ENCODE measurements around the gene ATM.

The ATM gene

DNA sequence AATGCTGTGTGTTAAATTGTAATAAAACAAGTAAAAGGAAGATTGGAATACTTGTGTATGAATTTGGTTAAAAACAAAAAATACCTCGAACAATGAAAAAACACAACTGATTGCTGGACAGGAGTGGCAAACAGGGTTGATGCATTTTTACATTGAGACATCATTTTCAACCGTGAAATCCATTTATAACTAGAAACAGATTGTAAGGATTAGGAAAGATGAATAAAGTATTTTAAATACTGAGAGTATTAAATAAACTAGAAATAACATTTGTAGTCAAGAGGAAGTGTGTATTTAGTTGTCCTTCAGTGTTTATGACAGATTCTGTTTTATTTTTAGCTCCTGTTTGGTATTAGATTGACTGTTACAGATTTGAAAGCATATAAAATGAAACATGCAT lies 5.4 kb downstream of the ATM start:
- DNase-seq (ENCODE audit: insufficient read length, low spot score) (no peak), FAIRE-seq (no peak)
- TF ChIP-seq POLR2A (IDR thresholded peaks at IDR 0.05; ENCODE audit: low read depth, low read length) (no peak), SPI1 (IDR thresholded peaks at IDR 0.05; ENCODE audit: low read depth, low read length) (peak; percentile 7; the same call in 1 of the 2 replicates)

DNA sequence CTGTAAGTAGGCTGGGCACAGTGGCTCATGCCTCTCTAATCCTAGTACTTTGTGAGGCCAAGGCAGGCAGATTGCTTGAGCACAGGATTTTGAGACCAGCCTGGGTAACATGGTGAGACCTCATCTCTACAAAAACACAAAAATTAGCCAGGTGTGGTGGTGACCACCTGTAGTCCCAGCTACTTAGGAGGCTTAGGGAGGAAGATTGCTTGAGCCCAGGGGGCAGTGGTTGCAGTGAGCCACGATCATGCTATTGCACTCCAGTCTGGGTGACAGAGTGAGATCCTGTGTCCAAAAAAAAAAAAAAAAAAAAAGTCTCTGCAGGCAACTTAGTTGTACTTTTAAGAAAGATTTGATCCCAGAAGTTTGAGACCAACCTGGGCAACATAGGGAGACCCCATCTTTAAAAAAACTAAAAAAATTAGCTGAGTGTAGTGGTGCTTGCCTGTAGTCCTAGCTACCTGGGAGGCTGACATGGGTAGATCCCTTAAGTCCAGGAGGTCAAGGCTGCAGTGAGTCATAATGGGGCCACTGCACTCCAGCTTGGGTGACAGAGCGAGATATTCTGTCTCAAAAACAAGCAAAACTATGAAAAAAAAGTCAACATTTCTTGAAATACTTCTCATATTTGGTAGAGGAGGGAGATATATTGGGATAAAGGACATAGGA lies 10.5 kb downstream of the ATM start:
- DNase-seq (ENCODE audit: insufficient read length, low spot score) = no peak
- FAIRE-seq = no peak
- TF ChIP-seq SPI1 (IDR thresholded peaks at IDR 0.05; ENCODE audit: low read depth, low read length) (no peak), POU2F2 (IDR thresholded peaks at IDR 0.05; ENCODE audit: low read depth, low read length) (no peak), POLR2A (IDR thresholded peaks at IDR 0.05; ENCODE audit: low read depth, low read length) (no peak), POLR2AphosphoS5 (IDR thresholded peaks at IDR 0.05; ENCODE audit: low read depth, low read length) (no peak), PAX5 (IDR thresholded peaks at IDR 0.05; ENCODE audit: insufficient read depth, low read length, severe bottlenecking) (no peak), TAF1 (IDR thresholded peaks at IDR 0.05; ENCODE audit: low read depth, low read length) (no peak)

DNA sequence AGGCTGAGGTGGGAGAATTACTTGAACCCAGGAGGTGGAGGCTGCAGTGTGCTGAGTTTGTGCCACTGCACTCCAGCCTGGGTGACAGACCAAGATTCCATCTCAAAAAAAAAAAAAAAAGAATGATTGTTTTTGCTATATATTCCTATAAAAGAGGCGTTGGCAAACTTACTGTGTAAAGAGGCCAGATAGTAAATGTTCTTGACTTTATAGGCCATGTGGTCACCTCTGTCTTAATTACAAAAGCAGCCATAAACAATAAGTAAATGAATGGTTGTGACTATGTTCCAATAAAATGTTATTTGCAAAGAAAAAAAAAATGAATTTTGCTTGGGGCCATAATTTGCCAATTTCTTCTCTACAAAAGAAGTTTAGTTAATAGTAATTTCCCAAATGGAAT lies 12.3 kb downstream of the ATM start:
- TF ChIP-seq SPI1 (IDR thresholded peaks at IDR 0.05; ENCODE audit: low read depth, low read length) = no peak
- no peak for TF ChIP-seq POLR2A (IDR thresholded peaks at IDR 0.05; ENCODE audit: low read depth, low read length)
- TF ChIP-seq PAX5 (IDR thresholded peaks at IDR 0.05; ENCODE audit: insufficient read depth, low read length, severe bottlenecking) = no peak
- no peak for TF ChIP-seq TAF1 (IDR thresholded peaks at IDR 0.05; ENCODE audit: low read depth, low read length)
- TF ChIP-seq POLR2AphosphoS5 (IDR thresholded peaks at IDR 0.05; ENCODE audit: low read depth, low read length) = no peak
- no peak for TF ChIP-seq POU2F2 (IDR thresholded peaks at IDR 0.05; ENCODE audit: low read depth, low read length)
- DNase-seq (ENCODE audit: insufficient read length, low spot score) (no peak), FAIRE-seq (no peak)

DNA sequence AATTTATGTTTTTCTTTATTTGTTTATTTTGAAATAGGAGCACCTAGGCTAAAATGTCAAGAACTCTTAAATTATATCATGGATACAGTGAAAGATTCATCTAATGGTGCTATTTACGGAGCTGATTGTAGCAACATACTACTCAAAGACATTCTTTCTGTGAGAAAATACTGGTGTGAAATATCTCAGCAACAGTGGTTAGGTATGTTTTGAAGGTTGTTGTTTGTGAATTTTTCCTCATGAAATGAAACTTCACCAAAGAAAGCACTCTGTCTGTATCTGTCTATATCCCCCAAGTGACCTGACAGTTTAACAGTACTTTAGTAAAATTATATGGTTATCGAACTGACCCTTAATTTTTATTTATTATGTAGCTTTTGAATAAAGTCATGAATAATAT lies 12.8 kb downstream of the ATM start:
- TF ChIP-seq POLR2A (IDR thresholded peaks at IDR 0.05; ENCODE audit: low read depth, low read length) (no peak), POLR2AphosphoS5 (IDR thresholded peaks at IDR 0.05; ENCODE audit: low read depth, low read length) (no peak), SPI1 (IDR thresholded peaks at IDR 0.05; ENCODE audit: low read depth, low read length) (no peak), TAF1 (IDR thresholded peaks at IDR 0.05; ENCODE audit: low read depth, low read length) (no peak), PAX5 (IDR thresholded peaks at IDR 0.05; ENCODE audit: insufficient read depth, low read length, severe bottlenecking) (no peak), POU2F2 (IDR thresholded peaks at IDR 0.05; ENCODE audit: low read depth, low read length) (no peak)
- DNase-seq (ENCODE audit: insufficient read length, low spot score) (no peak), FAIRE-seq (no peak)

DNA sequence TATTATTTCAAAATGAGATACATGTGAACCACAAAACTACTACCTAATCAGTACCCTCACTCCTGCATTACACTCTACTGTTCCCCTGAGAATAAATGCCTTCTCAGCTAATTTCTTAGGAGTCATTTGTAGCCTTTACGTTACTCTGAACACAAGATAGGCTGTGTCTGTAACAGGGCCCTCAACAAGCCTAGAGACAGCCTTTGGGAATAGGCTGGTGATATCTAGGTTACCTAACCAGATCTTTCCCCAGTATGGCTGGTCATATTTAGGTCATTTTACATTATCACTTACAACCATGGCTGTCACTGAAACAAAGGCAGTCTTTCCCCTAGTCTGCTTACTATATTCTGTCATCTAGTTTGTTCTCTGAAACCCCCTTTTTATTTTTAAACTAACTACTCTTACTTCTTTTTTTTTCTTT lies 14.2 kb downstream of the ATM start:
- FAIRE-seq = no peak

DNA sequence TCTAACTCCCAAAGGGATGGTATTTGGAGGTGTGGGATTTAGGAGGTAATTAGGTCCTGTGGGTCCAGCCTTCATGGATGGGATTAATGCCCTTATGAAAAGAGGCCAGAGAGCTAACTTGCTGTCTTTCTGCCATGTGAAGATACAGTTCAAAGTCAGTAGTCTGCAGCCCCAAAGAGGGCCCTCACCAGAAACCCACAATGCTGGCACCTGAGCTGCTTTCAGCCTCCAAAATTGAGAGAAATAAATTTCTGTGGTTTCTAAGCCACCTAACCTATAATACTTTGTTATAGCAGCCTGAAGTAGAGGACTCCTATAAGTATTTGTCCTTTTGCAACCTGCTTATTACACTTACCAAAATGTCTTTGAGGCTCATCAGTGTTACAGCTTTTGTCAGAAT lies 16.2 kb downstream of the ATM start:
- DNase-seq (ENCODE audit: insufficient read length, low spot score) (no peak), FAIRE-seq (no peak)
- TF ChIP-seq TAF1 (IDR thresholded peaks at IDR 0.05; ENCODE audit: low read depth, low read length) (no peak), POU2F2 (IDR thresholded peaks at IDR 0.05; ENCODE audit: low read depth, low read length) (no peak), PAX5 (IDR thresholded peaks at IDR 0.05; ENCODE audit: insufficient read depth, low read length, severe bottlenecking) (no peak), POLR2AphosphoS5 (IDR thresholded peaks at IDR 0.05; ENCODE audit: low read depth, low read length) (no peak), SPI1 (IDR thresholded peaks at IDR 0.05; ENCODE audit: low read depth, low read length) (no peak), POLR2A (IDR thresholded peaks at IDR 0.05; ENCODE audit: low read depth, low read length) (no peak)

More for the DNA sequence above, 14.2 kb downstream of the ATM start:
- TF ChIP-seq POLR2AphosphoS5 (IDR thresholded peaks at IDR 0.05; ENCODE audit: low read depth, low read length) = no peak
- no peak for TF ChIP-seq POLR2A (IDR thresholded peaks at IDR 0.05; ENCODE audit: low read depth, low read length)
- TF ChIP-seq TAF1 (IDR thresholded peaks at IDR 0.05; ENCODE audit: low read depth, low read length) = no peak
- TF ChIP-seq POU2F2 (IDR thresholded peaks at IDR 0.05; ENCODE audit: low read depth, low read length) = no peak
- no peak for TF ChIP-seq SPI1 (IDR thresholded peaks at IDR 0.05; ENCODE audit: low read depth, low read length)
- no peak for TF ChIP-seq PAX5 (IDR thresholded peaks at IDR 0.05; ENCODE audit: insufficient read depth, low read length, severe bottlenecking)
- DNase-seq (ENCODE audit: insufficient read length, low spot score) = no peak

DNA sequence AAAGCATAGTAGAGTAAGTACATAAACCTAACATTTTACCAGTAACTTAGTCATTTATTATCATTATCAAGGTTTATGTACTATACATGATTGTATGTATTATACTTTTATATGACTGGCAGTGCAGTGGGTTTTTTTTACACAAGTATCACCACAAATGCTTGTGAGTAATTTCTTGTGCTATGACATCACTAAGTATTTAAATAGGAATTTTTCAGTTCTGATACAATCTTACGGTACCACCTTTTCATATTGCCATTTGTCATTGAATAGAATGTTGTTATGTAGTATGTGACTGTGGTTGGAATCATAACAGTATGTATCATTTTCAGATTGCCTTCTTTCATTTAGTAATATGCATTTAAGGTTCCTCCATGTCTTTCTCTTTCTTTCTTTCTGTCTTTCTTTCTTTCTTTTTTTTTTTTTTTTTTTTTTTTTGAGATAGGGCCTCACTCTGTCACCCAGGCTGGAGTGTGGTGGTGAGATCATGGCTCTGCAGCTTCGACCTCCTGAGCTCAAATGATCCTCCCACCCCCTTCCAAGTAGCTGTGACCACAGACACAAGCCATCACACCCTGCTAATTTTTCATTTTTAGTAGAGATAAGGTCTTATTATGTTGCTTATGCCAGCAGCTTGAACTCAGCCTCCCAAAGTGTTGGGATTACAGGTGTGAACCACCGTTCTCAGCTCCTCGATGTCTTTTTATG lies 18.6 kb downstream of the ATM start:
- FAIRE-seq (no peak), DNase-seq (ENCODE audit: insufficient read length, low spot score) (no peak)
- TF ChIP-seq TAF1 (IDR thresholded peaks at IDR 0.05; ENCODE audit: low read depth, low read length) (no peak), PAX5 (IDR thresholded peaks at IDR 0.05; ENCODE audit: insufficient read depth, low read length, severe bottlenecking) (no peak), POLR2A (IDR thresholded peaks at IDR 0.05; ENCODE audit: low read depth, low read length) (no peak), POLR2AphosphoS5 (IDR thresholded peaks at IDR 0.05; ENCODE audit: low read depth, low read length) (no peak), POU2F2 (IDR thresholded peaks at IDR 0.05; ENCODE audit: low read depth, low read length) (no peak), SPI1 (IDR thresholded peaks at IDR 0.05; ENCODE audit: low read depth, low read length) (no peak)

DNA sequence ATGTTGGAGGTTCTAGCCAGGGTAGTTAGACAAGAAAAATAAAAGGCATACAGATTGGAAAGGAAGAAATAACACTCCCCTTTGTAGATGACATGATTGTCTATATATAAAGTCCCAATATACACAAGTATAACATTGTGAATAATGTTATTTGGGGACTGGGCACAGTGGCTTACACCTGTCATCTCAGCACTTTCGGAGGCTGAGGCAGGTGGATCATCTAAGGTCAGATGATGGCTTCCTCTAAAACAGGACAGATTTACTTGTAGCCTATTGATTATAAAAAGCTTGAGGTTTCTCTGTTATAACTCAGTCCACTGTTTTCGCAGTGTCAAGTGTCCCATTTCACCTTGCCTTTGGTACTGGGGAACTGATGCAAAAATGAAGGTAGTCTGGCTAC lies 19.6 kb downstream of the ATM start:
- DNase-seq (ENCODE audit: insufficient read length, low spot score) (no peak), FAIRE-seq (no peak)
- TF ChIP-seq POU2F2 (IDR thresholded peaks at IDR 0.05; ENCODE audit: low read depth, low read length) (no peak), POLR2A (IDR thresholded peaks at IDR 0.05; ENCODE audit: low read depth, low read length) (no peak), TAF1 (IDR thresholded peaks at IDR 0.05; ENCODE audit: low read depth, low read length) (no peak), PAX5 (IDR thresholded peaks at IDR 0.05; ENCODE audit: insufficient read depth, low read length, severe bottlenecking) (no peak), SPI1 (IDR thresholded peaks at IDR 0.05; ENCODE audit: low read depth, low read length) (no peak), POLR2AphosphoS5 (IDR thresholded peaks at IDR 0.05; ENCODE audit: low read depth, low read length) (no peak)

DNA sequence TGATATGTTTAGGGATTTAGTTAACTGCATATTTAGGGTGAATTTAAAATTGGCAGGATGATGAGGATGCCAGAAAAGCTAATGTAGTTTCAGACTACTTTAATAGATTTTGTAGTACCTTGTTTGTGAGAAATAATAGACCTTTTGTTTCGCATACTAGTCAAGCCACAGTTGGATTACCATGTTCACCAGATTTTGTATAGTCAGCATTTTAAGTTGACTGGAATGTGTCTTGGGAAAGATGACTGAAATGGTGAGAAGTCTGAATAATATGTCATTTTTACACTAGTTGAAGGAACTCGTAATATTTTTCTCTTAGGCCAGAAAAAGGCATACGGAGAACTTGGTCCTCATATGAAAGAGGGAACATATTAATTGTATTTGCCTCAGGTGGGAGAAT lies 23.4 kb downstream of the ATM start:
- TF ChIP-seq POLR2A (IDR thresholded peaks at IDR 0.05; ENCODE audit: low read depth, low read length) = no peak
- no peak for TF ChIP-seq TAF1 (IDR thresholded peaks at IDR 0.05; ENCODE audit: low read depth, low read length)
- no peak for TF ChIP-seq POU2F2 (IDR thresholded peaks at IDR 0.05; ENCODE audit: low read depth, low read length)
- TF ChIP-seq SPI1 (IDR thresholded peaks at IDR 0.05; ENCODE audit: low read depth, low read length) = no peak
- no peak for TF ChIP-seq PAX5 (IDR thresholded peaks at IDR 0.05; ENCODE audit: insufficient read depth, low read length, severe bottlenecking)
- TF ChIP-seq POLR2AphosphoS5 (IDR thresholded peaks at IDR 0.05; ENCODE audit: low read depth, low read length) = no peak
- FAIRE-seq = no peak
- DNase-seq (ENCODE audit: insufficient read length, low spot score) = no peak
